ENCODE measurements around the gene WIPF1.

DNA sequence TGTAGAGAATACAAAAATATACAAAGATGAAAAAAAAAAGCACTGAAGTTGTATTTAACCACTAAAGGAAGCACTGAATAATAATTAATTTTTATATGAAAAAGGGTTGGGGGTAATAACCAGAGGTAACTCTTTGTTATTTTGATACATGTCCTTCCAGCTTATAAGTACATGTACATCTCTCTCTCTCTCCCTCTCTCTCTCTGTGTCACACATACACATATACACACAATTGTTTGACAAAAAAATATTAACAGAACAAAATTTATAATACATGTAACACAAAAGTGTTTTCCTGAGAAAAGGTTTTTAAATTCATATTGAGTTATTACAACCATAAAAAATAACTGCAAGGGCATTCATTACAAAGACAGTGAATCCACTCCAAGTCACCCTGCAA is 4.6 kb downstream of the WIPF1 start:
- TF ChIP-seq, protein P1, sequence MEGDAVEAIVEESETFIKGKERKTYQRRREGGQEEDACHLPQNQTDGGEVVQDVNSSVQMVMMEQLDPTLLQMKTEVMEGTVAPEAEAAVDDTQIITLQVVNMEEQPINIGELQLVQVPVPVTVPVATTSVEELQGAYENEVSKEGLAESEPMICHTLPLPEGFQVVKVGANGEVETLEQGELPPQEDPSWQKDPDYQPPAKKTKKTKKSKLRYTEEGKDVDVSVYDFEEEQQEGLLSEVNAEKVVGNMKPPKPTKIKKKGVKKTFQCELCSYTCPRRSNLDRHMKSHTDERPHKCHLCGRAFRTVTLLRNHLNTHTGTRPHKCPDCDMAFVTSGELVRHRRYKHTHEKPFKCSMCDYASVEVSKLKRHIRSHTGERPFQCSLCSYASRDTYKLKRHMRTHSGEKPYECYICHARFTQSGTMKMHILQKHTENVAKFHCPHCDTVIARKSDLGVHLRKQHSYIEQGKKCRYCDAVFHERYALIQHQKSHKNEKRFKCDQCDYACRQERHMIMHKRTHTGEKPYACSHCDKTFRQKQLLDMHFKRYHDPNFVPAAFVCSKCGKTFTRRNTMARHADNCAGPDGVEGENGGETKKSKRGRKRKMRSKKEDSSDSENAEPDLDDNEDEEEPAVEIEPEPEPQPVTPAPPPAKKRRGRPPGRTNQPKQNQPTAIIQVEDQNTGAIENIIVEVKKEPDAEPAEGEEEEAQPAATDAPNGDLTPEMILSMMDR (IDR thresholded peaks at IDR 0.05) = no peak
- no peak for TF ChIP-seq POLR2A (IDR thresholded peaks at IDR 0.05)
